GM12878 (cell line): ENCODE results near the gene APLP2.

Experiments used
- BACH1 ChIP-seq: fragments of 450-650 bp; IDR thresholded peaks from 2 replicates; pipeline ENCODE4 v1.6.1; 2017; ENCODE audit warnings: mild to moderate bottlenecking, borderline replicate concordance
- CREM ChIP-seq: IDR thresholded peaks from 2 replicates; pipeline ENCODE4 v1.6.1; 2014; ENCODE audit warnings: antibody characterized with exemption, low read depth
- EP300 ChIP-seq, 2 experiments: fragments of 150-350 bp in 1 of 2; IDR thresholded peaks; 2 replicates each; pipeline ENCODE4 v1.6.1; 2011 to 2012; ENCODE audit warnings: low read depth in 2 of 2, low read length in 2 of 2, borderline replicate concordance in 1 of 2, improper control_type of control experiment in 1 of 2, inconsistent platforms in 1 of 2; ENCODE audit not compliant: control insufficient read depth in 1 of 2
- EZH2 ChIP-seq: IDR thresholded peaks from 2 replicates; pipeline ENCODE4 v1.6.1; 2012; ENCODE audit warnings: low read depth, mild to moderate bottlenecking, control low read depth, inconsistent platforms, low read length, borderline replicate concordance; ENCODE audit not compliant: control insufficient read depth
- KDM1A ChIP-seq: fragments of 200-600 bp; sonication (generic); IDR thresholded peaks from 2 replicates; pipeline ENCODE4 v1.6.1; 2016; ENCODE audit warnings: borderline replicate concordance
- RELA ChIP-seq: fragments of 450-650 bp; IDR thresholded peaks from 2 replicates; pipeline ENCODE4 v1.8.0; 2014; ENCODE audit warnings: borderline replicate concordance; ENCODE audit not compliant: partially characterized antibody
- SMAD1 ChIP-seq: fragments of 450-650 bp; IDR thresholded peaks from 2 replicates; pipeline ENCODE4 v1.6.1; 2018; ENCODE audit warnings: mild to moderate bottlenecking, low read depth; ENCODE audit not compliant: partially characterized antibody
- USF2 ChIP-seq: IDR thresholded peaks from 2 replicates; pipeline ENCODE4 v1.6.1; 2011; ENCODE audit warnings: low read depth, low read length, improper control_type of control experiment, borderline replicate concordance
- TF ChIP-seq, protein P1 (sequence below), 3 experiments: IDR thresholded peaks in 2 of 3; conservative IDR thresholded peaks in 1 of 3; 2 replicates each; pipeline ENCODE4 v1.5.1; 2011; ENCODE audit warnings: low read depth in 3 of 3, low read length in 3 of 3, mild to moderate bottlenecking in 3 of 3, control low read depth in 2 of 3, moderate library complexity in 2 of 3, inconsistent platforms in 1 of 3, mixed read lengths in 1 of 3; ENCODE audit not compliant: control insufficient read depth in 2 of 3, insufficient read depth in 1 of 3; ENCODE audit errors: extremely low read depth in 1 of 3

- TF ChIP-seq USF2 = no peak
- TF ChIP-seq, protein P1, sequence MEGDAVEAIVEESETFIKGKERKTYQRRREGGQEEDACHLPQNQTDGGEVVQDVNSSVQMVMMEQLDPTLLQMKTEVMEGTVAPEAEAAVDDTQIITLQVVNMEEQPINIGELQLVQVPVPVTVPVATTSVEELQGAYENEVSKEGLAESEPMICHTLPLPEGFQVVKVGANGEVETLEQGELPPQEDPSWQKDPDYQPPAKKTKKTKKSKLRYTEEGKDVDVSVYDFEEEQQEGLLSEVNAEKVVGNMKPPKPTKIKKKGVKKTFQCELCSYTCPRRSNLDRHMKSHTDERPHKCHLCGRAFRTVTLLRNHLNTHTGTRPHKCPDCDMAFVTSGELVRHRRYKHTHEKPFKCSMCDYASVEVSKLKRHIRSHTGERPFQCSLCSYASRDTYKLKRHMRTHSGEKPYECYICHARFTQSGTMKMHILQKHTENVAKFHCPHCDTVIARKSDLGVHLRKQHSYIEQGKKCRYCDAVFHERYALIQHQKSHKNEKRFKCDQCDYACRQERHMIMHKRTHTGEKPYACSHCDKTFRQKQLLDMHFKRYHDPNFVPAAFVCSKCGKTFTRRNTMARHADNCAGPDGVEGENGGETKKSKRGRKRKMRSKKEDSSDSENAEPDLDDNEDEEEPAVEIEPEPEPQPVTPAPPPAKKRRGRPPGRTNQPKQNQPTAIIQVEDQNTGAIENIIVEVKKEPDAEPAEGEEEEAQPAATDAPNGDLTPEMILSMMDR (IDR thresholded peaks at IDR 0.05 in 2 of 3, conservative IDR thresholded peaks at IDR 0.05 in 1 of 3; ENCODE audit: control insufficient read depth in 2 of 3, extremely low read depth in 1 of 3, insufficient read depth in 1 of 3, low read depth in 3 of 3, low read length in 3 of 3) = no peak
- TF ChIP-seq EP300 (IDR thresholded peaks at IDR 0.05; ENCODE audit: borderline replicate concordance in 1 of 2, control insufficient read depth in 1 of 2, low read depth in 2 of 2, low read length in 2 of 2) = no peak
- TF ChIP-seq EZH2 = no peak
- TF ChIP-seq SMAD1 = no peak
- TF ChIP-seq KDM1A = no peak
- TF ChIP-seq BACH1 = no peak
- no peak for TF ChIP-seq CREM
- no peak for TF ChIP-seq RELA
These were observed 49.1 kb downstream of the APLP2 start for GRCh38 chr11:130118636-130119387.
